Upper lobe of right lung (tissue), 1 donor: ENCODE results near the gene ARHGAP22. TPM values are rescaled to one million over a fixed set of nuclear protein-coding genes. Genes with fewer than 3 reads are reported as not detected.

ENCODE experiments used
- ATAC-seq: fragments of 200-7000 bp; cut with Tn5 transposase; one replicate; pipeline ENCODE4 v1.9.1; 2020; ENCODE audit warnings: mild to moderate bottlenecking, moderate library complexity
- DNase-seq: peaks from one replicate; pipeline ENCODE4 v3.0.0-alpha.2; 2020
- H3K27ac ChIP-seq: fragments of 200-600 bp; one replicate; pipeline ENCODE4 v1.8.0; 2022
- H3K27me3 ChIP-seq: fragments of 200-600 bp; one replicate; pipeline ENCODE4 v1.8.0; 2022; ENCODE audit warnings: mild to moderate bottlenecking
- H3K36me3 ChIP-seq: fragments of 200-600 bp; one replicate; pipeline ENCODE4 v1.8.0; 2022
- H3K4me1 ChIP-seq: fragments of 200-600 bp; one replicate; pipeline ENCODE4 v1.8.0; 2022
- H3K4me3 ChIP-seq: fragments of 200-600 bp; one replicate; pipeline ENCODE4 v1.8.0; 2022; ENCODE audit warnings: mild to moderate bottlenecking
- H3K9me3 ChIP-seq: fragments of 200-600 bp; one replicate; pipeline ENCODE4 v1.8.0; 2022
- intact Hi-C: fragments of 100-400 bp; cut with DNase I; formaldehyde crosslinking; loops from one replicate; pipeline ENCODE4 v1.11.0; 2022
- total RNA-seq: library from RNA; stranded (reverse); fragmentation: NEBNext Ultra II Directional; extraction: Animal tissue kit (Norgen Biotek cat#: 25700); gene quantifications from one replicate; pipeline ENCODE4 v1.2.1, GENCODE V29; 2021
- TF ChIP-seq, protein P1 (sequence below): fragments of 200-600 bp; IDR thresholded peaks from one replicate; pipeline ENCODE4 v1.8.0; 2022; ENCODE audit warnings: antibody characterized with exemption
- donor health status: DM: no; HTN: yes; CAD: no; lungs with severe emphysema.

ARHGAP22 gene
- total RNA-seq, 1 donor from 2014 or later: 6.8 TPM

DNA sequence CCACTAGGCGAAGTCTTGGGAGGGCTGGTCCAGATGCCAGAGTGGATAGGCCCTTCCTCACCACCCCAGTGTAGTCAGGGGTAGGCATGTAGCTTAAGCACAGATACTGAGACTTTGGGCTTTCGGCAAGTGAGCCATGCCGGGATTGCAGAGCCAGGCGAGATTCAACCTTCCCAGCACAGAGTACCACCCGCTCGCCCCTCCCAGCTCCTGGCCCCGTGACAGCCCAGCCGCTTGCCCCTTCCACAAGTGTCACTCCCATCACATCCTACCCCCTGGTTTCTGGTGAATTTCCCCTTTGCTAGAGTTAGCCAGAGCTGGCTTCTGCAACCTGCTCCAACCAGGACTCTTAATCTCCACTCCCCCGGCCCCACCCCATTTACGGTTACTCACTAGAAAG is 56.9 kb downstream of the ARHGAP22 start:
- H3K27ac ChIP-seq: no peak overlapping the region
- TF ChIP-seq, protein P1, sequence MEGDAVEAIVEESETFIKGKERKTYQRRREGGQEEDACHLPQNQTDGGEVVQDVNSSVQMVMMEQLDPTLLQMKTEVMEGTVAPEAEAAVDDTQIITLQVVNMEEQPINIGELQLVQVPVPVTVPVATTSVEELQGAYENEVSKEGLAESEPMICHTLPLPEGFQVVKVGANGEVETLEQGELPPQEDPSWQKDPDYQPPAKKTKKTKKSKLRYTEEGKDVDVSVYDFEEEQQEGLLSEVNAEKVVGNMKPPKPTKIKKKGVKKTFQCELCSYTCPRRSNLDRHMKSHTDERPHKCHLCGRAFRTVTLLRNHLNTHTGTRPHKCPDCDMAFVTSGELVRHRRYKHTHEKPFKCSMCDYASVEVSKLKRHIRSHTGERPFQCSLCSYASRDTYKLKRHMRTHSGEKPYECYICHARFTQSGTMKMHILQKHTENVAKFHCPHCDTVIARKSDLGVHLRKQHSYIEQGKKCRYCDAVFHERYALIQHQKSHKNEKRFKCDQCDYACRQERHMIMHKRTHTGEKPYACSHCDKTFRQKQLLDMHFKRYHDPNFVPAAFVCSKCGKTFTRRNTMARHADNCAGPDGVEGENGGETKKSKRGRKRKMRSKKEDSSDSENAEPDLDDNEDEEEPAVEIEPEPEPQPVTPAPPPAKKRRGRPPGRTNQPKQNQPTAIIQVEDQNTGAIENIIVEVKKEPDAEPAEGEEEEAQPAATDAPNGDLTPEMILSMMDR: no peak
- H3K27me3 ChIP-seq: no peaks in the 10 kb centered on the region
- no peak overlapping the region for H3K4me3 ChIP-seq
- ATAC-seq: no peak
- no peaks in the 10 kb centered on the region for H3K36me3 ChIP-seq
- H3K4me1 ChIP-seq: no peaks in the 10 kb centered on the region
- no peak for DNase-seq
- no peaks in the 10 kb centered on the region for H3K9me3 ChIP-seq
- intact Hi-C loops: no loop called here

DNA sequence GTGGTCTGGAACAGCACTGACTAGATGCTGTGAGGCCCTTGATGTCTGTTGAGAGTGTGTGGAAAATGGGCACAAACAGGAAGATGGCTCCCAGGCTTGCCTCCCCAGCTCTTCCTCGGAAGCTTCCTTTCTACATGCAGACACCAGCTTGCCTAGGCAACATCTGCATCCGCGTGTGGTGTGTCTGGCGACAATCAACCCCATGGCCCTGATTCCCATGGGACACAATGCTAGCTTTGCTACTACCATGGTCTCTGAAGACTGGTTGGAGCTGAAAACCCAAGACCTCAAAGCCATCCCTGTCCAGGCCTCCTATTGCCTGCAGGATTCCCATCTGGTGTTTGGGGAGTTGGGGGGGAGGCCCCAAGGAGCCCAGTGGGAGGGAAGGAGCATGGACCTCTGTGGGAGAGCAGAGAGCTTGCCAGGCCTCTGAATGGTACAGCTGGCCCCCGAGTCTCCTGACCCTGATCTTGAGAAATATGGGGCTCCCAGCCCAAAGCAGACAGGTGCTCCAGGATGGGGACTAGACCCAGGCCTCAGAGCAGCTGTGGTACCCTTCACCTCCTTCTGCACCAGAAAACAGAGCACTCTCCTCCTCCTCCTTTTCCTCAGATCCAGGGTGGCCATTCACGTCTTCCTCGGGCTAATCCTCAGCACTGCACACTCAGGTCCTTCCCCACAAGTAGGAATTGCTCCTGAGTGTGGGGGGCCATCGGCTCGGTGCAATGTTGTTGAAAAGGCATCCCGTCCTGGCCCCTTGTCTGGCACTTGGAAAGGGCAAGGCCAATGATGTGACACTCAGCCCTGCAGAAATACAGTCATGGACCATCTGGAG is 57.6 kb downstream of the ARHGAP22 start:
- Histone ChIP-seq H3K4me1 (no peaks in the 10 kb centered on the region), H3K36me3 (no peaks in the 10 kb centered on the region), H3K9me3 (no peaks in the 10 kb centered on the region), H3K27me3 (no peaks in the 10 kb centered on the region), H3K4me3 (no peak overlapping the region), H3K27ac (no peak overlapping the region)
- intact Hi-C loops: no loop called here
- TF ChIP-seq, protein P1: no peak
- no peak for DNase-seq
- no peak for ATAC-seq

DNA sequence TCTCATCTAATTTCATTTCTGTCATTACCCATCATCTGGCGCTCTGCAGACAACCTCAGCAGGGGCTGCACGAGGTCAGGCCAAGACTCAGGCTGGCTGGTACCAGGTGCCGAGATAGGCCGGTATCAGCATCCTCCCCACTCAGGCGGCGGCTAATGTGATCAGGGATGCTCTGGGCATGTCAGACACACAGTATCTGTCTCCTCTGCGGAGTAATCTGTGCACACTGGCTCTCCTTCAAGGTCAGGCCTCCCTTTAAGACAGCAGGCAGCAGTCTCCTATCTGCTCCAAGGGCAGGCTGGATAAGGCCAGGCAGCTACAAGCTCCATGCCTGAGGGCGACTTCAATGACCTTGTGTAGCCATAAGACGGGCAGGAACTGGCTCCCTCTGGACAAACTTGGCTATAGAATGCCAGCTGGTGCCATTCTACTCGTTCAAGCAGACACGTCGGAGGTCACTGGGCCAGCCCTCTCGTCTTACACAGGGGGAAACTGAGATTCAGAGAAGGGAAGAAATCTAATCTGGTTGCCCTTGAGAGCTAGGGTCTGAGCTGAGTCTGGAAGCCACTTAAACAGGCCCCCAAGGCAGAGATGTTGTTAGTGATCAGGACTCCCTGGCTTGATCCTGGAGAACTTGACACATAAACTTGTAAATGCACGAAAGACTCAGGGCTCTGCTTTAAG is 59.3 kb downstream of the ARHGAP22 start:
- H3K4me1 ChIP-seq: no peaks in the 10 kb centered on the region
- DNase-seq: no peak
- no peak for ATAC-seq
- H3K9me3 ChIP-seq: no peaks in the 10 kb centered on the region
- TF ChIP-seq, protein P1: no peak
- no peaks in the 10 kb centered on the region for H3K36me3 ChIP-seq
- intact Hi-C loops: no loop called here
- H3K4me3 ChIP-seq: no peak overlapping the region
- H3K27me3 ChIP-seq: no peaks in the 10 kb centered on the region
- no peak overlapping the region for H3K27ac ChIP-seq

DNA sequence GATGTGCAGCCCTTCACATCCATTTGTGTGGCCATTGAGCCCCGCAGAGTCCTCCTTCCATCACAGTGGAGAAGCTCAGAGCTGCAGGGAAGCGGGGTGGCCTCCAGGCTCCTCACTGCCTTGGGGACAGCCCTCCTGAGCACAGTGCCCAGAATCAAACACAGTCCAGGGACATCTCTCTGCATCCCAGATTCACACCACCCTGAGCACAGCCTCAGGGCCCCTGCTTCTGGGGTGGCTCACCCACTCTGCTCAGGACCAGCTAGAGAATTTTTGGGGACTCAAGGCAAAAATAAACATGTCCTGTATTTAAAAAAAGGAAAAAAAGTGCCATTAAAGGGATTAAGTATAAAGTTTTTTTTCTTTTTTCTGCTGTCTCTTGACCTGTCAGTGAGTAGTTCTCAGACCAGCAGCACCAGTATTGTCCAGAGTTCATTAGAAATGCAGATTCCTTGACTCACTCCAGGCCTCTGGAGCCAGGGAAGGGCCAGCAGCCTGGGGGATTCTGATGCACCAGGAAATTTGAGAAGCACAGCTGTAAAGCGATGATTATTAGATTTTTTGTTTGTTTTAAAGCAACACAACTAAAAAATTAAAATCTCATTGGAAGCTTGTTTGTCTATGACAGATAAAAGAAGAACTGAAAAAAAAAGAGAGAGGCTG is 61.6 kb downstream of the ARHGAP22 start:
- H3K4me3 ChIP-seq: no peak overlapping the region
- ATAC-seq: no peak
- H3K36me3 ChIP-seq: no peaks in the 10 kb centered on the region
- H3K9me3 ChIP-seq: no peaks in the 10 kb centered on the region
- DNase-seq: no peak
- TF ChIP-seq, protein P1: no peak
- no peaks in the 10 kb centered on the region for H3K4me1 ChIP-seq
- intact Hi-C loops: no loop called here
- no peaks in the 10 kb centered on the region for H3K27me3 ChIP-seq
- H3K27ac ChIP-seq: no peak overlapping the region

DNA sequence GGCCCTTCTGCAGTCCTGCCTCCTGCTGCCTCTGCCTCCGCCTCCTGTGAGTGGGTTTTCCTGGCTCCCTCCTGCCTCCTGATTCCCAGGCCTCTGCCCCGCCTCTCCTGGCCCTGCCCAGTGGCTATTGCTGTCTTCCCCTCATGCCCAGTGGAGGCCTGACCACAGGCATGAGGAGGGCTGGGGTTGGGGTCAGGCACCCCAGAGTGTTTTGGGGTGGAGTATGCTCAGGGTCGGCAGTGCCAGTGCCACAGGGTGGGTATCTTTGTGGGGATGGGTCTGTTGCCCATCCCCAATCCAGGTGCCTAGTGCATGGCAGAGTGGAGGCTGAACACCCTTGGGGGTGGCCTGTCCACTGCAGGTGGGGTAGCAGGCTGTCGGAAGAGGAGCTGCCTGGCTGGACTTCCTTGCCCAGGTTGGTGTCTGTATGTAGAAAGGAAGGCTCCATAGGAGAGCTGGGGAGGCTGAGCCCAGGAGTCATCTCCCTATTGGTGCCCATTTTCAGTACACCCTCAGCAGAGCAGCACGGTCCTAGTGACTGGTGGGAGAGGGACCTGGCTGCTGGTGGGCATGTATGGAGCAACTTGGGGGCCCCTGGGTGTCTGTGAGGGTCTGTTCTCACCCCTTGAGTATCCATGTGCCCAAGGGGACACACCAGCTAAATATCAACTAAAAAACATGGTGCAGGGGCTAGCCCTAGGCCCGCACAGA is 62.2 kb downstream of the ARHGAP22 start:
- Histone ChIP-seq H3K36me3 (no peaks in the 10 kb centered on the region), H3K4me1 (no peaks in the 10 kb centered on the region), H3K9me3 (no peaks in the 10 kb centered on the region), H3K4me3 (no peak overlapping the region), H3K27ac (no peak overlapping the region), H3K27me3 (no peaks in the 10 kb centered on the region)
- intact Hi-C loops: no loop called here
- ATAC-seq: peak; percentile 18
- TF ChIP-seq, protein P1: no peak
- no peak for DNase-seq
